IMR-90 (cell line): Measurements from ENCODE around the gene ZNF791. TPM values are rescaled to one million over a fixed set of nuclear protein-coding genes. Genes with fewer than 3 reads are reported as not detected.
A peak's percentile ranks its signal among the peaks of the same experiment; 100 is the strongest.

ENCODE experiments used
- ATAC-seq: fragments of 200-7000 bp; cut with Tn5 transposase; 2 replicates; pipeline ENCODE4 v1.9.1; 2020; ENCODE audit warnings: low read depth, mild to moderate bottlenecking, moderate library complexity
- BruUV-seq: library from RNA; stranded (reverse); fragments of 400-500 nt; replicated peaks from 2 replicates; lab custom pipeline; 2021; lab: Mats Ljungman, UMichigan
- CTCF ChIA-PET: fragments of 300-600 bp; formaldehyde crosslinking; extraction: SDS; loops from one replicate; lab custom pipeline; 2021; ENCODE audit warnings: antibody characterized with exemption; lab: Yijun Ruan, JAX
- POLR2A ChIA-PET: fragments of 300-600 bp; sonication (Branson Sonifier 250); formaldehyde crosslinking; loops from one replicate; lab custom pipeline; 2022; ENCODE audit warnings: antibody characterized with exemption; ENCODE audit not compliant: unreplicated experiment; lab: Charles Lee
- DNase-seq: peaks from one replicate; pipeline ENCODE4 v3.0.0; 2013
- H2AFZ ChIP-seq: replicated peaks from 2 replicates; pipeline ENCODE3; 2013; ENCODE audit warnings: low read length, mild to moderate bottlenecking; ENCODE audit not compliant: poor library complexity
- H2AK5ac ChIP-seq: 2 replicates; pipeline ENCODE4 v1.6.1; 2013; ENCODE audit warnings: low read depth, low read length, inconsistent platforms
- H2AK9ac ChIP-seq: replicated peaks from 2 replicates; pipeline ENCODE3; 2013; ENCODE audit warnings: mild to moderate bottlenecking, low read depth, low read length, moderate library complexity; ENCODE audit not compliant: poor library complexity
- H2BK120ac ChIP-seq: 2 replicates; pipeline ENCODE4 v1.6.1; 2013; ENCODE audit warnings: low read depth, low read length, inconsistent platforms
- H2BK15ac ChIP-seq: 3 replicates; pipeline ENCODE4 v1.6.1; 2013; ENCODE audit warnings: low read depth, low read length, inconsistent platforms
- H2BK20ac ChIP-seq: 2 replicates; pipeline ENCODE4 v1.6.1; 2013; ENCODE audit warnings: low read depth, mild to moderate bottlenecking, inconsistent platforms, low read length, moderate library complexity
- H2BK5ac ChIP-seq: 2 replicates; pipeline ENCODE4 v1.6.1; 2013; ENCODE audit warnings: mild to moderate bottlenecking, low read depth, low read length, inconsistent platforms; ENCODE audit not compliant: poor library complexity, severe bottlenecking
- H3K14ac ChIP-seq: replicated peaks from 2 replicates; pipeline ENCODE4 v1.6.1; 2013; ENCODE audit warnings: low read depth, low read length, inconsistent platforms
- H3K18ac ChIP-seq: 2 replicates; pipeline ENCODE4 v1.6.1; 2013; ENCODE audit warnings: low read depth, low read length, control low read depth
- H3K23ac ChIP-seq: 2 replicates; pipeline ENCODE4 v1.6.1; 2013; ENCODE audit warnings: low read depth, low read length, inconsistent platforms
- H3K27ac ChIP-seq: 2 replicates; pipeline ENCODE4 v1.5.1; 2013; ENCODE audit warnings: mild to moderate bottlenecking, control low read depth, low read length; ENCODE audit not compliant: insufficient read depth
- H3K27me3 ChIP-seq: 2 replicates; pipeline ENCODE4 v1.6.1; 2013; ENCODE audit warnings: low read length; ENCODE audit not compliant: control insufficient read depth, insufficient read depth
- H3K36me3 ChIP-seq: 2 replicates; pipeline ENCODE4 v1.6.1; 2013; ENCODE audit warnings: low read length, mixed read lengths; ENCODE audit not compliant: control insufficient read depth, insufficient read depth
- H3K4ac ChIP-seq: 2 replicates; pipeline ENCODE4 v1.6.1; 2013; ENCODE audit warnings: low read depth, low read length, inconsistent platforms
- H3K4me1 ChIP-seq: 2 replicates; pipeline ENCODE4 v1.6.1; 2013; ENCODE audit warnings: low read length, mixed read lengths; ENCODE audit not compliant: control insufficient read depth, insufficient read depth
- H3K4me2 ChIP-seq: 2 replicates; pipeline ENCODE4 v1.6.1; 2013; ENCODE audit warnings: low read depth, mild to moderate bottlenecking, control low read depth, low read length, moderate library complexity
- H3K4me3 ChIP-seq: 2 replicates; pipeline ENCODE4 v1.5.1; 2013; ENCODE audit warnings: low read depth, mild to moderate bottlenecking, control low read depth, low read length, moderate library complexity; ENCODE audit not compliant: insufficient read depth
- H3K56ac ChIP-seq: 2 replicates; pipeline ENCODE4 v1.6.1; 2013; ENCODE audit warnings: low read length, inconsistent platforms; ENCODE audit not compliant: insufficient read depth; ENCODE audit errors: extremely low read depth
- H3K79me1 ChIP-seq, 2 experiments: 2 replicates each; pipeline ENCODE4 v1.6.1; 2013; ENCODE audit warnings: low read length in 2 of 2, inconsistent platforms in 1 of 2, low read depth in 1 of 2
- H3K9ac ChIP-seq: 2 replicates; pipeline ENCODE4 v1.6.1; 2013; ENCODE audit warnings: low read depth, low read length, control low read depth
- H3K9me1 ChIP-seq: 2 replicates; pipeline ENCODE4 v1.6.1; 2013; ENCODE audit warnings: low read length, inconsistent platforms; ENCODE audit not compliant: insufficient read depth
- H3K9me3 ChIP-seq: 2 replicates; pipeline ENCODE4 v1.6.1; 2013; ENCODE audit warnings: low read length; ENCODE audit not compliant: control insufficient read depth, insufficient read depth
- H4K20me1 ChIP-seq: 2 replicates; pipeline ENCODE4 v1.6.1; 2013; ENCODE audit warnings: low read length, inconsistent platforms; ENCODE audit not compliant: insufficient read depth
- H4K5ac ChIP-seq: 2 replicates; pipeline ENCODE4 v1.6.1; 2013; ENCODE audit warnings: mild to moderate bottlenecking, low read depth, low read length, control low read depth
- H4K8ac ChIP-seq, 2 experiments: 2 replicates each; pipeline ENCODE4 v1.6.1; 2013; ENCODE audit warnings: low read depth in 2 of 2, low read length in 2 of 2, control low read depth in 1 of 2, inconsistent platforms in 1 of 2
- H4K91ac ChIP-seq: 2 replicates; pipeline ENCODE4 v1.6.1; 2013; ENCODE audit warnings: low read depth, low read length, inconsistent platforms; ENCODE audit not compliant: insufficient read depth
- CEBPB ChIP-seq: IDR thresholded peaks from 2 replicates; pipeline ENCODE4 v1.6.1; 2012; ENCODE audit warnings: low read depth, low read length, improper control_type of control experiment
- FOS ChIP-seq: fragments of 150-350 bp; IDR thresholded peaks from 2 replicates; pipeline ENCODE4 v1.6.1; 2016; ENCODE audit warnings: low read depth, low read length
- MAFK ChIP-seq: IDR thresholded peaks from 2 replicates; pipeline ENCODE4 v1.6.1; 2012; ENCODE audit warnings: low read depth, low read length, improper control_type of control experiment
- MAZ ChIP-seq: IDR thresholded peaks from 2 replicates; pipeline ENCODE4 v1.6.1; 2012; ENCODE audit warnings: low read depth, mild to moderate bottlenecking, low read length, improper control_type of control experiment, moderate library complexity, borderline replicate concordance
- NFE2L2 ChIP-seq: fragments of 150-350 bp; IDR thresholded peaks from 2 replicates; pipeline ENCODE4 v1.6.1; 2016; ENCODE audit warnings: low read depth, mild to moderate bottlenecking, low read length
- RAD21 ChIP-seq: IDR thresholded peaks from 2 replicates; pipeline ENCODE4 v1.6.1; 2012; ENCODE audit warnings: low read length, improper control_type of control experiment
- RCOR1 ChIP-seq: IDR thresholded peaks from 2 replicates; pipeline ENCODE4 v1.6.1; 2012; ENCODE audit warnings: mild to moderate bottlenecking, low read length, improper control_type of control experiment; ENCODE audit not compliant: insufficient replicate concordance
- RFX5 ChIP-seq: IDR thresholded peaks from 2 replicates; pipeline ENCODE4 v1.8.0; 2012; ENCODE audit warnings: low read depth, mild to moderate bottlenecking, low read length, moderate library complexity
- WGBS, 2 experiments: methylation state at CpG; one replicate each; pipeline versions ENCODE4 v1.1.5 to v1.1.7; 2013; ENCODE audit warnings: missing lambda C conversion rate in 2 of 2; ENCODE audit not compliant: insufficient read length in 1 of 2; ENCODE audit errors: extremely low coverage in 2 of 2; 5-methylcytosine and 5-hydroxymethylcytosine counted together
- dilution Hi-C: fragments of 300-500 bp; cut with HindIII; formaldehyde crosslinking; loops from one replicate; pipeline ENCODE4 v1.14.3; 2018; ENCODE audit warnings: low sequenced_read_pairs; ENCODE audit not compliant: unreplicated experiment
- in situ Hi-C: fragments of 300-500 bp; cut with MboI; formaldehyde crosslinking; loops from 3 replicates; pipeline ENCODE4 v1.14.3; 2019; ENCODE audit warnings: low sequenced_read_pairs, inconsistent platforms, mixed read lengths
- intact Hi-C: fragments of 100-400 bp; cut with micrococcal nuclease; formaldehyde crosslinking; loops from 2 replicates; pipeline ENCODE4 v1.10.0; 2022
- polyA plus RNA-seq, 3 experiments: library from polyadenylated mRNA; depleted of rRNA; stranded (reverse); fragments of >200 nt; gene quantifications; 2 replicates each; pipeline ENCODE4 v1.2.3, GENCODE V29; 2012; ENCODE audit warnings: low replicate concordance in 1 of 3
- total RNA-seq: library from RNA; depleted of rRNA; stranded (reverse); fragments of >200 nt; gene quantifications from 2 replicates; pipeline ENCODE4 v1.2.3, GENCODE V29; 2012
- TF ChIP-seq, protein P1 (sequence below): fragments of 150-350 bp; IDR thresholded peaks from 2 replicates; pipeline ENCODE4 v1.6.1; 2016; ENCODE audit warnings: low read depth, mild to moderate bottlenecking, low read length, moderate library complexity, borderline replicate concordance

The ZNF791 gene
- total and polyA plus RNA-seq, 2 of the 4 experiments (the other 2 are of a cell fraction) = 7.1 to 15.8 TPM

DNA sequence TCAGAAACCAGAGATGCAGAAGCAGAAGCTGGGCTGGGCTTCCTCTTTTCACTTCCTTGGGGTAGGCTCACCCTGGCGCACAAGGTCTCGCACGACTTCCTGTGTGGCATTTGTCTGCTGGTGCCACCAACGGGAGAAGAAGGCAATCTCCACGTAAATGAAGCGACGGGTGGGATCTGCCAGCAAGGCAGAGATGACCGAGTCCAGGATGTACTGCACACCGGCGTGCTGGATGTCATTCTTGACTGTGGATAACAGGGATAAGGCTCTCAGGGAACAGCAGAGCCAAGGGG, 54.5 kb downstream of the ZNF791 start:
- H3K4me2 ChIP-seq = no peak overlapping the region
- DNase-seq (no peak), ATAC-seq (no peak)
- TF ChIP-seq MAFK = no peak
- no peak for TF ChIP-seq CEBPB
- no peak for TF ChIP-seq RFX5
- TF ChIP-seq MAZ = no peak
- no peak for TF ChIP-seq RAD21
- TF ChIP-seq NFE2L2 = no peak
- TF ChIP-seq, protein P1, sequence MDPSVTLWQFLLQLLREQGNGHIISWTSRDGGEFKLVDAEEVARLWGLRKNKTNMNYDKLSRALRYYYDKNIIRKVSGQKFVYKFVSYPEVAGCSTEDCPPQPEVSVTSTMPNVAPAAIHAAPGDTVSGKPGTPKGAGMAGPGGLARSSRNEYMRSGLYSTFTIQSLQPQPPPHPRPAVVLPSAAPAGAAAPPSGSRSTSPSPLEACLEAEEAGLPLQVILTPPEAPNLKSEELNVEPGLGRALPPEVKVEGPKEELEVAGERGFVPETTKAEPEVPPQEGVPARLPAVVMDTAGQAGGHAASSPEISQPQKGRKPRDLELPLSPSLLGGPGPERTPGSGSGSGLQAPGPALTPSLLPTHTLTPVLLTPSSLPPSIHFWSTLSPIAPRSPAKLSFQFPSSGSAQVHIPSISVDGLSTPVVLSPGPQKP = no peak
- TF ChIP-seq RCOR1 = no peak
- no peak for TF ChIP-seq FOS
- ChIA-PET POLR2A (no interaction called here), CTCF (no interaction called here)
- H3K23ac ChIP-seq = no peak overlapping the region
- H2BK5ac ChIP-seq = no peak overlapping the region
- peaks cover 33 to 56% of the 10 kb centered on the region in 2 experiments for H3K79me1 ChIP-seq
- H3K27me3 ChIP-seq = no peaks in the 10 kb centered on the region
- intact Hi-C loops = no loop called here
- H2BK15ac ChIP-seq = no peak overlapping the region
- 96% methylated on average over 8 of the region's 10 CpGs; no CpG with 5 or more reads in 1 of the 2 experiments for WGBS, 2 experiments
- BruUV-seq = no TSS peak
- no peak overlapping the region for H2AK5ac ChIP-seq
- 0 out of 2 replicates have a peak, but pooled peaks cover 13% of the 10 kb centered on the region for H3K9me1 ChIP-seq
- peak overlapping the region; percentile 79 for H2AK9ac ChIP-seq
- H3K18ac ChIP-seq = no peak overlapping the region
- H4K91ac ChIP-seq = no peak overlapping the region
- no peak overlapping the region for H3K9ac ChIP-seq
- H3K4me1 ChIP-seq = peaks cover 11% of the 10 kb centered on the region
- H2BK20ac ChIP-seq = no peak overlapping the region
- dilution Hi-C loops = no loop called here
- H3K27ac ChIP-seq = no peak overlapping the region
- H3K36me3 ChIP-seq = peaks cover 23% of the 10 kb centered on the region
- H3K4ac ChIP-seq = no peak overlapping the region
- no peak overlapping the region for H4K5ac ChIP-seq
- H3K9me3 ChIP-seq = no peaks in the 10 kb centered on the region
- in situ Hi-C loops = no loop called here
- H4K8ac ChIP-seq = no peak overlapping the region
- H2AFZ ChIP-seq = no peak overlapping the region
- H3K14ac ChIP-seq = no peak overlapping the region
- no peak overlapping the region for H2BK120ac ChIP-seq
- no peak overlapping the region for H3K4me3 ChIP-seq
- no peak overlapping the region for H3K56ac ChIP-seq
- no peaks in the 10 kb centered on the region for H4K20me1 ChIP-seq
